ENCODE results near the gene POTEM.
"Not testable (repeated sequence)": the region's sequence is repeated elsewhere in the genome, so short reads cannot be mapped to it uniquely, and the experiment has no call there.

Gene POTEM

DNA sequence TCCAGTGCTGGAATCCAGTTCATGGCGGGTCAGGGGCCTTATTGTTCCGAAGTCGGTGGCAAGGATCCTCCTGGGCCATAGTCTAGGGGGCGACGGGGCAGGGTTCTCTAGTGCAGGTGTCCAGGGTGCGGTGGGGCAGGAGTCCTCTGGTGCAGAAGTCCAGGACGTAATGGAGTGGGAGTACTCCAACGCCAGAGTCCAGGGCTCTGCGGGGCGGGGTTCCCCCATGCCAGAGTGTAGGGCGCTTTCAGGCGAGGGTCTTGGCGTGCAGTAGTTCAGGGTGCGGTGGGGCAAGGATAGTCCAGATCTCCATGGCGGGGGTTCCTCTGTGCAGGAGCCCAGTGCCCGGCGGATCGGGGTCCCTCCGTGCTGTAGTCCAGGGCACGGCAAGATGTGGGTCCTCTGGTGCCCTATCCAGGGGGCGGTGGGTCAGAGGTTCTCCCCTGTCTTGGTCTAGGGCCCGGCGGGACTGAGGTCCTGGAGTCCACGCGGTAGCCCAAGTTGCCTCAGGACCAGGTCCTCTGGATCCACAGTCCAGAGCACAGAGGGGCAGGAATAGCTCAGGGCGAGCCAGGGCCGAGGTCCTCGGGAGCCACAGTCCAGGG lies 70.9 kb downstream of the POTEM start:
- not testable (repeated sequence) for DNase-seq (ENCODE audit: low read depth, low spot score)

DNA sequence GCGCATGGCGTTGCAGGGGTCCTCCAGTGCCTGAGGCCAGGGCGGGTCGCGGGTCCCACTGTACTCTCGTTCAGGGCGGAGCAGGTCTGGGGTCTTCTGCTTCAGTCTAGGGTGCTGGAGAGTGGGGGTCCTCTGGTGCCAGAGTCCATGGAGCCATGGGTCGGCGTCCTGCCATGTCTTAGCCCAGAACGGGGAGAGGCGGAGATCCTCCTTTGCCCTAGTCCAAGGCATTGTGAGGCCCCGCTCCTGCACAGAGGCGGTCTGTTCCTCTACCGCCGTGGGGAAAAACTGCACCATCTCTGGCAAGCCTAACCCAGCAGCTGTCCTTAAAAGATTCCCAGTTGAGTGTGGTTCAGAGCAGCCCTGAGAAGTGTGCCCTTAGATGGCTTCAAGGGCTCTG lies 71.6 kb downstream of the POTEM start:
- not testable (repeated sequence) for DNase-seq (ENCODE audit: low read depth, low spot score)

- not testable (repeated sequence) for DNase-seq (ENCODE audit: low read depth, low spot score)
These were observed 76.2 kb downstream of the POTEM start for GRCh38 chr14:19043384-19043783.
